GM20000 (cell line): ENCODE data around the gene TMED7.

Experiments used
- DNase-seq: peaks from one replicate; pipeline ENCODE4 v3.0.0; 2012; ENCODE audit warnings: low spot score
- CTCF ChIP-seq: IDR thresholded peaks from 2 replicates; pipeline ENCODE4 v1.5.1; 2012; ENCODE audit warnings: mild to moderate bottlenecking, control low read depth; ENCODE audit errors: extremely low read depth, missing control alignments

Gene TMED7

GRCh38 chr5:115594128-115595047 is 31.4 kb downstream of the TMED7 start:
- no peak for TF ChIP-seq CTCF
- DNase-seq: no peak

- DNase-seq: no peak
- no peak for TF ChIP-seq CTCF
Observed at GRCh38 chr5:115589043-115589442, 36.8 kb downstream of the TMED7 start.

GRCh38 chr5:115588640-115589039 is 37.2 kb downstream of the TMED7 start:
- TF ChIP-seq CTCF: no peak
- DNase-seq: no peak

- no peak for TF ChIP-seq CTCF
- DNase-seq: peak; percentile 18
Observed at GRCh38 chr5:115586525-115587146, 39.2 kb downstream of the TMED7 start.

- DNase-seq: no peak
- no peak for TF ChIP-seq CTCF
Observed at GRCh38 chr5:115585265-115585664, 40.6 kb downstream of the TMED7 start.

- TF ChIP-seq CTCF: no peak
- DNase-seq: no peak
Observed at GRCh38 chr5:115584501-115584900, 41.3 kb downstream of the TMED7 start.

GRCh38 chr5:115583474-115583873 is 42.4 kb downstream of the TMED7 start:
- no peak for DNase-seq
- TF ChIP-seq CTCF: no peak
